ENCODE results near the gene DGKI.

GRCh38 chr7:137476937-137477336, 369.8 kb downstream of the DGKI start:
- TF ChIP-seq CTCF (IDR thresholded peaks at IDR 0.05) (no peak), POLR2A (IDR thresholded peaks at IDR 0.05) (no peak)
